Ammon's horn (tissue), 1 donor: Measurements from ENCODE around the gene MDH1B.
A peak's percentile ranks its signal among the peaks of the same experiment; 100 is the strongest.
"Not testable (repeated sequence)": the region's sequence is repeated elsewhere in the genome, so short reads cannot be mapped to it uniquely, and the experiment has no call there.

Experiments used
- DNase-seq: peaks from one replicate; pipeline ENCODE4 v3.0.0-alpha.2; 2016; ENCODE audit warnings: low spot score

The MDH1B gene

GRCh38 chr2:206766057-206766930 lies 1.2 kb upstream of the MDH1B start:
- no peak for DNase-seq

GRCh38 chr2:206764673-206765241 lies 371 bp downstream of the MDH1B start:
- DNase-seq, result no peak

- DNase-seq, result no peak
These were observed 8.3 kb downstream of the MDH1B start for GRCh38 chr2:206756816-206757215.

GRCh38 chr2:206740800-206741199 lies 24.3 kb downstream of the MDH1B start:
- DNase-seq, result no peak

- no peak for DNase-seq
These were observed 25.9 kb downstream of the MDH1B start for GRCh38 chr2:206739271-206739670.

- DNase-seq, result no peak
These were observed 28.2 kb downstream of the MDH1B start for GRCh38 chr2:206736935-206737334.

- DNase-seq, result no peak
These were observed 31.8 kb downstream of the MDH1B start for GRCh38 chr2:206733341-206733740.

- peak; percentile 75 for DNase-seq
These were observed 36.6 kb downstream of the MDH1B start for GRCh38 chr2:206728277-206729199.

- no peak for DNase-seq
These were observed 37.8 kb downstream of the MDH1B start for GRCh38 chr2:206727287-206727686.

GRCh38 chr2:206723288-206723687 lies 41.8 kb downstream of the MDH1B start:
- no peak for DNase-seq

- no peak for DNase-seq
These were observed 43.7 kb downstream of the MDH1B start for GRCh38 chr2:206721256-206721920.

GRCh38 chr2:206718296-206718695 lies 46.8 kb downstream of the MDH1B start, which contains the start of gene DYTN:
TSS of gene DYTN (minus strand) at chr2:206718396. CDS start at chr2:206718279, 117 bp downstream.
- no peak for DNase-seq

GRCh38 chr2:206716623-206717022 lies 48.5 kb downstream of the MDH1B start:
- DNase-seq, result peak; percentile 20

GRCh38 chr2:206715183-206715582 lies 49.9 kb downstream of the MDH1B start:
- DNase-seq, result not testable (repeated sequence)

GRCh38 chr2:206713746-206714145 lies 51.4 kb downstream of the MDH1B start:
- peak; percentile 7 for DNase-seq

GRCh38 chr2:206708286-206708685 lies 56.8 kb downstream of the MDH1B start:
- no peak for DNase-seq

GRCh38 chr2:206707164-206707701 lies 57.9 kb downstream of the MDH1B start:
- no peak for DNase-seq

GRCh38 chr2:206701952-206702605 lies 63.0 kb downstream of the MDH1B start:
- no peak for DNase-seq

- DNase-seq, result no peak
These were observed 65.0 kb downstream of the MDH1B start for GRCh38 chr2:206700156-206700555.

GRCh38 chr2:206698811-206699210 lies 66.3 kb downstream of the MDH1B start:
- DNase-seq, result no peak

GRCh38 chr2:206696910-206697309 lies 68.2 kb downstream of the MDH1B start:
- no peak for DNase-seq
